Measurements from ENCODE around the gene SPOCD1.
"Not testable (repeated sequence)": the region's sequence is repeated elsewhere in the genome, so short reads cannot be mapped to it uniquely, and the experiment has no call there.

Gene SPOCD1

DNA sequence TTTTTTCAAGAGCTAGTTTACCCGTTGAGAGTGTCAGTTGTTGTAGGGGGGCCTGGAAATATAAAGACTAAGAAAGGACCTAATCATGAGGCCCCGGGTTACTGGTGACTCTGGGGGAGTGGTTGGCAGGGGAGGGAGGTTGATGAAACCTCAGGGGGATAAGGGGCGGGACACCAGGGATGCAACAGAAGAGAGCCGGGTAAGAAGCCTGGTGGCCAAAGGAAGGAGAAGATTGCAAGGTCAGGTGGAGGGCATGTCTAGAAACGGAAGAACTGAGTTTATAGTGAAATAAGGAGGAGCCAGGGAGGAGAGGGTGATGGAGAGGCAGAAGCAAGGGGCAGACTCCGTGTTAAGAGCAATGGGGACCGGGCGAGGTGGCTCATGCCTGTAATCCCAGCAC lies 12.5 kb upstream of the SPOCD1 start:
- DNase-seq = no peak

DNA sequence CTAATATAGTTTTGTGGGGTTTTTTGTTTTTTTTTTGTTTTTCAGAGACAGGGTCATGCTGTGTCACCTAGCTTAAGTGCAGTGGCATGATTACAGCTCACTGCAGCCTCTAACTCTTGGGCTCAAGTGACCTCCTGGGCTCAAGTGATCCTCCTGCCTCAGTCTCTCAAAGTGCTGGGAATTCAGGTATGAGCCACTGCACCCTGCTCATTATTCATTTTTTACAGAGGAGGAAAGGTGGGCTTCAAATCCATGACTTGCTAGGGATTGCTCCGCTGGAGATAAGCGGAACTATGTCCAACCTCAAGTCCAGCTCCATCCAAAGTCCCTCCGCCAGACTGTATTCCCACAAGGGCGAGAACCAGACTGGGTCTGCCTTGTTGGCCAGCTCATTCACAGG lies 8.0 kb upstream of the SPOCD1 start:
- H3K36me3 ChIP-seq (ENCODE audit: control insufficient read depth, insufficient read depth, low read length) = no peaks in the 10 kb centered on the region
- no CpG with 5 or more reads among the region's 4 CpGs for WGBS (ENCODE audit: extremely low coverage, insufficient coverage, low lambda C conversion rate)
- no peak overlapping the region for H3K23ac ChIP-seq (ENCODE audit: low read length)
- no peaks in the 10 kb centered on the region for H3K79me2 ChIP-seq (ENCODE audit: control insufficient read depth, insufficient read depth, low read length)
- no peak for DNase-seq
- no peak overlapping the region for H3K4me3 ChIP-seq (ENCODE audit: low read length)
- H3K4me2 ChIP-seq (ENCODE audit: low read length) = no peak overlapping the region
- no peak overlapping the region for H3K56ac ChIP-seq (ENCODE audit: low read length)
- no peak overlapping the region for H2AK5ac ChIP-seq (ENCODE audit: low read length)
- no peak overlapping the region for H4K5ac ChIP-seq (ENCODE audit: low read length)
- H3K9ac ChIP-seq (ENCODE audit: low read length) = no peak overlapping the region
- no peak overlapping the region for H2BK15ac ChIP-seq (replicated peaks; ENCODE audit: low read depth)
- H3K4me1 ChIP-seq (ENCODE audit: control insufficient read depth, low read depth, low read length) = no peaks in the 10 kb centered on the region
- H3K79me1 ChIP-seq (ENCODE audit: low read length) = no peaks in the 10 kb centered on the region
- H2BK5ac ChIP-seq (ENCODE audit: low read length) = no peak overlapping the region
- H3K4ac ChIP-seq (ENCODE audit: low read depth, low read length) = no peak overlapping the region
- H4K8ac ChIP-seq (ENCODE audit: low read depth, low read length) = no peak overlapping the region
- no peaks in the 10 kb centered on the region for H3K27me3 ChIP-seq (ENCODE audit: insufficient read depth, low read length, poor library complexity)
- no peak overlapping the region for H3K18ac ChIP-seq (ENCODE audit: low read length)
- no peak overlapping the region for H2BK120ac ChIP-seq (ENCODE audit: low read depth, low read length)
- no peak overlapping the region for H3K27ac ChIP-seq (ENCODE audit: low read depth, low read length)

More for the DNA sequence above, 12.5 kb upstream of the SPOCD1 start:
- Histone ChIP-seq H3K4me3 (ENCODE audit: low read length) (no peak overlapping the region), H4K8ac (ENCODE audit: low read depth, low read length) (no peak overlapping the region), H3K56ac (ENCODE audit: low read length) (no peak overlapping the region), H3K79me1 (ENCODE audit: low read length) (no peaks in the 10 kb centered on the region), H3K23ac (ENCODE audit: low read length) (no peak overlapping the region), H3K36me3 (ENCODE audit: control insufficient read depth, insufficient read depth, low read length) (no peaks in the 10 kb centered on the region), H2BK15ac (replicated peaks; ENCODE audit: low read depth) (no peak overlapping the region), H2BK5ac (ENCODE audit: low read length) (no peak overlapping the region), H3K27ac (ENCODE audit: low read depth, low read length) (no peak overlapping the region), H3K27me3 (ENCODE audit: insufficient read depth, low read length, poor library complexity) (no peaks in the 10 kb centered on the region), H2BK120ac (ENCODE audit: low read depth, low read length) (no peak overlapping the region), H4K5ac (ENCODE audit: low read length) (no peak overlapping the region), H3K4me2 (ENCODE audit: low read length) (no peak overlapping the region), H2AK5ac (ENCODE audit: low read length) (no peak overlapping the region), H3K79me2 (ENCODE audit: control insufficient read depth, insufficient read depth, low read length) (no peaks in the 10 kb centered on the region), H3K9ac (ENCODE audit: low read length) (no peak overlapping the region), H3K4me1 (ENCODE audit: control insufficient read depth, low read depth, low read length) (no peaks in the 10 kb centered on the region), H3K4ac (ENCODE audit: low read depth, low read length) (no peak overlapping the region), H3K18ac (ENCODE audit: low read length) (no peak overlapping the region)
- no CpG with 5 or more reads among the region's 8 CpGs for WGBS (ENCODE audit: extremely low coverage, insufficient coverage, low lambda C conversion rate)

DNA sequence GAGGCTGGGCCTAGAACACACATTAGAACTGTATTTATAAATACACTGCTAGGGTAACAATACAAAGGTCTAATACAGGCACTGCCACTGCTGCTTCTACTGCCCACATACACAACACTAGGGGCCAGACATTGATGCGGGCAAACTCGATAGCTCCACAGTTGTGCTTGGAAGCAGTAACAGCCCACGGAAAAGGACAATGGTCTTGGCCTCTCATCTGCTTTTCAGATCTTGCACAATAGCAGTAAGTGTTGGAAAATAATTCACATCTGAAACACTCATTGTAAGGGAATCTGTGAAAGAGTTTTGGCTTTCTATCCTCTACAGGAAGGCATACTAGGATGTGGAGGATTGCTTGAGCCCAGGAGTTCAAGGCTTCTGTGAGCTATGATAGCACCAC lies 6.9 kb upstream of the SPOCD1 start:
- no peak overlapping the region for H2BK120ac ChIP-seq (ENCODE audit: low read depth, low read length)
- H3K18ac ChIP-seq (ENCODE audit: low read length) = no peak overlapping the region
- no peak overlapping the region for H3K56ac ChIP-seq (ENCODE audit: low read length)
- no peaks in the 10 kb centered on the region for H3K36me3 ChIP-seq (ENCODE audit: control insufficient read depth, insufficient read depth, low read length)
- no peaks in the 10 kb centered on the region for H3K27me3 ChIP-seq (ENCODE audit: insufficient read depth, low read length, poor library complexity)
- H3K23ac ChIP-seq (ENCODE audit: low read length) = no peak overlapping the region
- H2BK15ac ChIP-seq (replicated peaks; ENCODE audit: low read depth) = no peak overlapping the region
- no peak overlapping the region for H2BK5ac ChIP-seq (ENCODE audit: low read length)
- no peak overlapping the region for H3K4ac ChIP-seq (ENCODE audit: low read depth, low read length)
- no peak overlapping the region for H3K9ac ChIP-seq (ENCODE audit: low read length)
- no peak overlapping the region for H3K27ac ChIP-seq (ENCODE audit: low read depth, low read length)
- H3K79me2 ChIP-seq (ENCODE audit: control insufficient read depth, insufficient read depth, low read length) = no peaks in the 10 kb centered on the region
- no peak for DNase-seq
- no peaks in the 10 kb centered on the region for H3K79me1 ChIP-seq (ENCODE audit: low read length)
- no peak overlapping the region for H2AK5ac ChIP-seq (ENCODE audit: low read length)
- H4K8ac ChIP-seq (ENCODE audit: low read depth, low read length) = no peak overlapping the region
- no peak overlapping the region for H3K4me3 ChIP-seq (ENCODE audit: low read length)
- WGBS (ENCODE audit: extremely low coverage, insufficient coverage, low lambda C conversion rate) = no CpG with 5 or more reads among the region's 3 CpGs
- H3K4me1 ChIP-seq (ENCODE audit: control insufficient read depth, low read depth, low read length) = no peaks in the 10 kb centered on the region
- no peak overlapping the region for H3K4me2 ChIP-seq (ENCODE audit: low read length)
- H4K5ac ChIP-seq (ENCODE audit: low read length) = no peak overlapping the region

DNA sequence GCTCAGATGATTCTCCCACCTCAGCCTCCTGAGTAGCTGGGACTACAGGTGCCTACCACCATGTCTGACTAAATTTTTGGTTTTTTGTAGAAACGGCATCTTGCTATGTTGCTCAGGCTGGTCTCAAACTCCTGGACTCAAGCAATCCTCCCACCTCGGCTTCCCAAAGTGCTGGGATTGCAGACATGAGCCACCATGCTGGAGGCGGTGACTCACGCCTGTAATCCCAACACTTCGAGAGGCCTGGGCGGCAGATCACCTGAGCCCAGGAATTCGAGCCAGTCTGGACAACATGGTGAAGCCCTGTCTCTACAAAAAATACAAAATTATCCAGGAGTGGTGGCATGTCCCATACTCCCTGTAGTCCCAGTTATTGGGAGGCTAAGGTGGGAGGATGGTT lies 4.4 kb upstream of the SPOCD1 start:
- H3K4me1 ChIP-seq (ENCODE audit: control insufficient read depth, low read depth, low read length); H2AK5ac ChIP-seq (ENCODE audit: low read length); H3K9ac ChIP-seq (ENCODE audit: low read length); H3K27ac ChIP-seq (ENCODE audit: low read depth, low read length); H4K8ac ChIP-seq (ENCODE audit: low read depth, low read length); H3K27me3 ChIP-seq (ENCODE audit: insufficient read depth, low read length, poor library complexity); H3K4me2 ChIP-seq (ENCODE audit: low read length); H3K23ac ChIP-seq (ENCODE audit: low read length); H3K4me3 ChIP-seq (ENCODE audit: low read length); H2BK120ac ChIP-seq (ENCODE audit: low read depth, low read length); H3K4ac ChIP-seq (ENCODE audit: low read depth, low read length); H3K79me1 ChIP-seq (ENCODE audit: low read length); H3K79me2 ChIP-seq (ENCODE audit: control insufficient read depth, insufficient read depth, low read length); H2BK15ac ChIP-seq (replicated peaks; ENCODE audit: low read depth); H3K36me3 ChIP-seq (ENCODE audit: control insufficient read depth, insufficient read depth, low read length); H3K56ac ChIP-seq (ENCODE audit: low read length); H3K18ac ChIP-seq (ENCODE audit: low read length); H4K5ac ChIP-seq (ENCODE audit: low read length); H2BK5ac ChIP-seq (ENCODE audit: low read length); DNase-seq: not testable (repeated sequence)
- no CpG with 5 or more reads among the region's 7 CpGs for WGBS (ENCODE audit: extremely low coverage, insufficient coverage, low lambda C conversion rate)

DNA sequence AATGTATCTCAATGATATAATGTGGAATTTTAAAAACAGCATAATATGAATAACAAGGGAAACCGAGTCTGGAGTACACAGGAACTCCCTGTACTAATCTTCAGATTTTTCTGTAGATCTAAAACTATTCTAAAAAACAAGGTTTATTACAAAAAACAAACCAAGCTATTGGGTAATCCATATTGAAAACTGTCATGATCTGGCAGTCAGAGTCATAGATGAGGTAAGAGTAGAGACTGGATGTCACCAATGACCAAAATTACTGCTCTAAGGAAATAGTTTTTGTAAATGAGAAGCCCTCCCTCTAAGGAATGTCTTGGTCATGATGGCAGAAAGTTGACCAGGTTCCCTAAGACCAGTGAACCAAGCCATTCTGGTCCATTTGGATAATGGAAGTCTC lies 2.4 kb upstream of the SPOCD1 start:
- Histone ChIP-seq H2BK15ac (replicated peaks; ENCODE audit: low read depth) (no peak overlapping the region), H3K4ac (ENCODE audit: low read depth, low read length) (no peak overlapping the region), H2BK5ac (ENCODE audit: low read length) (no peak overlapping the region), H3K4me1 (ENCODE audit: control insufficient read depth, low read depth, low read length) (no peaks in the 10 kb centered on the region), H3K4me3 (ENCODE audit: low read length) (no peak overlapping the region), H3K9ac (ENCODE audit: low read length) (no peak overlapping the region), H3K27ac (ENCODE audit: low read depth, low read length) (no peak overlapping the region), H2BK120ac (ENCODE audit: low read depth, low read length) (no peak overlapping the region), H3K4me2 (ENCODE audit: low read length) (no peak overlapping the region), H3K79me2 (ENCODE audit: control insufficient read depth, insufficient read depth, low read length) (no peaks in the 10 kb centered on the region), H3K56ac (ENCODE audit: low read length) (no peak overlapping the region), H3K18ac (ENCODE audit: low read length) (no peak overlapping the region), H3K23ac (ENCODE audit: low read length) (no peak overlapping the region), H4K5ac (ENCODE audit: low read length) (no peak overlapping the region), H4K8ac (ENCODE audit: low read depth, low read length) (no peak overlapping the region), H3K79me1 (ENCODE audit: low read length) (no peaks in the 10 kb centered on the region), H3K36me3 (ENCODE audit: control insufficient read depth, insufficient read depth, low read length) (no peaks in the 10 kb centered on the region), H2AK5ac (ENCODE audit: low read length) (no peak overlapping the region), H3K27me3 (ENCODE audit: insufficient read depth, low read length, poor library complexity) (no peaks in the 10 kb centered on the region)
- no CpG with 5 or more reads among the region's 1 CpG for WGBS (ENCODE audit: extremely low coverage, insufficient coverage, low lambda C conversion rate)
- DNase-seq = no peak

DNA sequence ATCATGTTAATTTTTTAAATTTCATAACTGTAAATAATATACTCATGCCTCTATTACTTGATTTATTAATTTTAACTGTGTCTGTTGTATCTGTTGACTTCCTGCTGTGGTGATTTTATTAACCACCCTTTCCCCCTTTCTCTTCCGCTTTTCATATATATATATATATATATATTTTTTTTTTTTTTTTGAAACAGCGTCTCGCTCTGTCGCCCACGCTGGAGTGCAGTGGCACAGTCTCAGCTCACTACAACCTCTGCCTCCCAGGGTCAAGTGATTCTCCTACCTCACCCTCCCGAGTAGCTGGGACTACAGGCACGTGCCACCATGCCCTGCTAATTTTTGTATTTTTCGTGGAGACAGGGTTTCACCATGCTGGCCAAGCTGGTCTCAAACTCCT lies 1.1 kb upstream of the SPOCD1 start:
- not testable (repeated sequence) for H3K27ac ChIP-seq (ENCODE audit: low read depth, low read length); H3K4me2 ChIP-seq (ENCODE audit: low read length); H3K27me3 ChIP-seq (ENCODE audit: insufficient read depth, low read length, poor library complexity); H3K56ac ChIP-seq (ENCODE audit: low read length); H3K36me3 ChIP-seq (ENCODE audit: control insufficient read depth, insufficient read depth, low read length); H3K18ac ChIP-seq (ENCODE audit: low read length); H3K4me1 ChIP-seq (ENCODE audit: control insufficient read depth, low read depth, low read length); H2BK5ac ChIP-seq (ENCODE audit: low read length); H2AK5ac ChIP-seq (ENCODE audit: low read length); H3K4me3 ChIP-seq (ENCODE audit: low read length); H3K23ac ChIP-seq (ENCODE audit: low read length); H2BK15ac ChIP-seq (replicated peaks; ENCODE audit: low read depth); H3K79me1 ChIP-seq (ENCODE audit: low read length); H3K4ac ChIP-seq (ENCODE audit: low read depth, low read length); H4K8ac ChIP-seq (ENCODE audit: low read depth, low read length); H3K79me2 ChIP-seq (ENCODE audit: control insufficient read depth, insufficient read depth, low read length); H4K5ac ChIP-seq (ENCODE audit: low read length); DNase-seq; H3K9ac ChIP-seq (ENCODE audit: low read length); H2BK120ac ChIP-seq (ENCODE audit: low read depth, low read length)
- no CpG with 5 or more reads among the region's 8 CpGs for WGBS (ENCODE audit: extremely low coverage, insufficient coverage, low lambda C conversion rate)
